ENCODE measurements around the gene BRI3. TPM values are rescaled to one million over a fixed set of nuclear protein-coding genes. Genes with fewer than 3 reads are reported as not detected.

BRI3 gene
- total RNA-seq, 1 experiment from 2014 or later: 344 TPM

GRCh38 chr7:98294798-98295382 is 13.4 kb downstream of the BRI3 start:
- Histone ChIP-seq H3K9me3 (ENCODE audit: control insufficient read depth, insufficient read depth, low read depth, low read length) (no peaks in the 10 kb centered on the region), H3K4me1 (ENCODE audit: control insufficient read depth, insufficient read depth, low read length) (peaks cover 46% of the 10 kb centered on the region), H3K4me3 (ENCODE audit: low read depth in 2 of 2, low read length in 2 of 2) (no peak overlapping the region), H3K36me3 (ENCODE audit: control insufficient read depth, insufficient read depth, low read length) (peaks cover 6% of the 10 kb centered on the region; the same call in 1 of the 2 replicates), H3K27ac (ENCODE audit: low read length) (peak overlapping the region; percentile 52), H3K27me3 (ENCODE audit: control insufficient read depth, insufficient read depth, low read length) (no peaks in the 10 kb centered on the region)
- CTCF ChIA-PET: interaction anchor here (0.9 kb wide), 1 partner anchor 106 kb away, joined by 3 read pairs; the partner anchor contains the start of gene BAIAP2L1
- POLR2A ChIA-PET: interaction anchor here (0.7 kb wide), 1 partner anchor 77 kb away, joined by 5 read pairs; no protein-coding TSS in a partner anchor
- intact Hi-C loops (cut with micrococcal nuclease; ENCODE audit: unreplicated experiment): loop anchor here (5.0 kb wide), 2 partner anchors 107 to 547 kb away; partner anchors contain the start of gene BAIAP2L1
- TF ChIP-seq TCF7L2 (IDR thresholded peaks at IDR 0.05; ENCODE audit: low read depth, low read length) (no peak), POLR2AphosphoS5 (IDR thresholded peaks at IDR 0.05; ENCODE audit: low read depth, low read length) (peak; percentile 42), REST (IDR thresholded peaks at IDR 0.05; ENCODE audit: insufficient read depth in 1 of 2, low read depth in 2 of 2, low read length in 1 of 2) (no peak), CTCF (IDR thresholded peaks at IDR 0.05) (peak; percentile 90), SIN3A (IDR thresholded peaks at IDR 0.05; ENCODE audit: borderline replicate concordance, insufficient read depth, low read depth, low read length) (peak; percentile 28; the same call in 1 of the 2 replicates)
- ATAC-seq: peak; percentile 79
- BruUV-seq (replicated peaks): no TSS peak
- in situ Hi-C loops (cut with HindIII; ENCODE audit: low pct_unique_long_range_greater_than_20kb, low sequenced_read_pairs): loop anchor here (25.0 kb wide), 1 partner anchor 92 kb away; no protein-coding TSS in a partner anchor
- no peak for DNase-seq (ENCODE audit: low read depth, low spot score)

- DNase-seq (ENCODE audit: low read depth, low spot score): no peak
- peaks cover 45% of the 10 kb centered on the region for H3K4me1 ChIP-seq (ENCODE audit: control insufficient read depth, insufficient read depth, low read length)
- intact Hi-C loops (cut with micrococcal nuclease; ENCODE audit: unreplicated experiment): loop anchor here (5.0 kb wide), 2 partner anchors 107 to 547 kb away; partner anchors contain the start of gene BAIAP2L1
- ChIA-PET CTCF (interaction anchor here (0.5 kb wide), 1 partner anchor 105 kb away, joined by 9 read pairs; the partner anchor contains the start of gene BAIAP2L1), POLR2A (no interaction called here)
- H3K27ac ChIP-seq (ENCODE audit: low read length): peak overlapping the region; percentile 52
- TF ChIP-seq POLR2AphosphoS5 (IDR thresholded peaks at IDR 0.05; ENCODE audit: low read depth, low read length) (no peak), SIN3A (IDR thresholded peaks at IDR 0.05; ENCODE audit: borderline replicate concordance, insufficient read depth, low read depth, low read length) (no peak), CTCF (IDR thresholded peaks at IDR 0.05) (no peak), REST (IDR thresholded peaks at IDR 0.05; ENCODE audit: insufficient read depth in 1 of 2, low read depth in 2 of 2, low read length in 1 of 2) (no peak), TCF7L2 (IDR thresholded peaks at IDR 0.05; ENCODE audit: low read depth, low read length) (no peak)
- H3K4me3 ChIP-seq (ENCODE audit: low read depth in 2 of 2, low read length in 2 of 2): no peak overlapping the region
- ATAC-seq: peak; percentile 24
- H3K9me3 ChIP-seq (ENCODE audit: control insufficient read depth, insufficient read depth, low read depth, low read length): no peaks in the 10 kb centered on the region
- in situ Hi-C loops (cut with HindIII; ENCODE audit: low pct_unique_long_range_greater_than_20kb, low sequenced_read_pairs): loop anchor here (25.0 kb wide), 1 partner anchor 92 kb away; no protein-coding TSS in a partner anchor
- BruUV-seq (replicated peaks): no TSS peak
- peaks cover 6% of the 10 kb centered on the region; the same call in 1 of the 2 replicates for H3K36me3 ChIP-seq (ENCODE audit: control insufficient read depth, insufficient read depth, low read length)
- H3K27me3 ChIP-seq (ENCODE audit: control insufficient read depth, insufficient read depth, low read length): no peaks in the 10 kb centered on the region
These were observed 14.1 kb downstream of the BRI3 start for GRCh38 chr7:98295467-98296192.
